ENCODE data around the gene RIMOC1. TPM values are rescaled to one million over a fixed set of nuclear protein-coding genes. Genes with fewer than 3 reads are reported as not detected.
A peak's percentile ranks its signal among the peaks of the same experiment; 100 is the strongest.

Gene RIMOC1
- 1 to 10 TPM; 8.8 to 9.9 TPM for total RNA-seq

GRCh38 chr5:41903892-41904799 lies at the start of gene RIMOC1:
Gene RIMOC1, plus strand, starts transcription at chr5:41904344. Its CDS starts 24 bp downstream, at chr5:41904368.
- WGBS, 2 donors, result 0 to 1% methylated on average over 35 to 55 of the region's 55 CpGs
- intact Hi-C loops (cut with DNase I), result no loop called here

GRCh38 chr5:41856644-41857491 lies 47.3 kb upstream of the RIMOC1 start:
- Histone ChIP-seq H3K36me3 (replicated peaks in 1 of 2; ENCODE audit: insufficient read depth in 1 of 2, low read depth in 2 of 2) (no peaks in the 10 kb centered on the region), H3K4me1 (no peaks in the 10 kb centered on the region), H3K27ac (no peak overlapping the region), H3K9me3 (no peaks in the 10 kb centered on the region), H3K4me3 (no peak overlapping the region), H3K27me3 (no peaks in the 10 kb centered on the region)
- intact Hi-C loops (cut with DNase I), result loop anchor here (5.0 kb wide), 1 partner anchor 1035 kb away; no protein-coding TSS in a partner anchor
- TF ChIP-seq CTCF (IDR thresholded peaks at IDR 0.05), result peak; percentile 40 to 84 (median 75)
- no peak for TF ChIP-seq POLR2A (IDR thresholded peaks at IDR 0.05)
- WGBS, 2 donors, result 43% methylated on average over 5 of the region's 5 CpGs
- DNase-seq, result peak; percentile 40 to 64 (median 52)
- ATAC-seq, result peak; percentile 86

More at GRCh38 chr5:41903892-41904799, at the start of gene RIMOC1:
- peak; percentile 99 for ATAC-seq
- peak; percentile 98 to 99 (median 98) for DNase-seq
- Histone ChIP-seq H3K9me3 (no peaks in the 10 kb centered on the region), H3K27ac (peak within 1 kb of the TSS; percentile 67 to 86 (median 82)), H3K27me3 (no peaks in the 10 kb centered on the region), H3K36me3 (replicated peaks in 1 of 2; ENCODE audit: insufficient read depth in 1 of 2, low read depth in 2 of 2) (peaks cover 0 to 8% of the 10 kb centered on the region in 2 donors), H3K4me3 (peak within 1 kb of the TSS; percentile 37 to 49), H3K4me1 (peaks cover 16% of the 10 kb centered on the region)
- TF ChIP-seq POLR2A (IDR thresholded peaks at IDR 0.05), result peak; percentile 68 to 97 (median 95)
- peak in 2 of 7 experiments; percentile 8 to 15 for TF ChIP-seq CTCF (IDR thresholded peaks at IDR 0.05)

- no peak for ATAC-seq
- Histone ChIP-seq H3K36me3 (replicated peaks in 1 of 2; ENCODE audit: insufficient read depth in 1 of 2, low read depth in 2 of 2) (no peaks in the 10 kb centered on the region), H3K27ac (no peak overlapping the region), H3K9me3 (no peaks in the 10 kb centered on the region), H3K27me3 (no peaks in the 10 kb centered on the region), H3K4me3 (no peak overlapping the region), H3K4me1 (no peaks in the 10 kb centered on the region)
- TF ChIP-seq POLR2A (IDR thresholded peaks at IDR 0.05) (no peak), CTCF (IDR thresholded peaks at IDR 0.05) (no peak)
- no peak for DNase-seq
- intact Hi-C loops (cut with DNase I), result loop anchor here (5.0 kb wide), 1 partner anchor 1034 kb away; no protein-coding TSS in a partner anchor
- 80 to 81% methylated on average over 1 of the region's 1 CpG for WGBS, 2 donors
These were observed 46.2 kb upstream of the RIMOC1 start for GRCh38 chr5:41857989-41858388.

GRCh38 chr5:41858890-41859289 lies 45.3 kb upstream of the RIMOC1 start:
- intact Hi-C loops (cut with DNase I), result loop anchor here (5.0 kb wide), 1 partner anchor 1033 kb away; no protein-coding TSS in a partner anchor
- TF ChIP-seq CTCF (IDR thresholded peaks at IDR 0.05) (no peak), POLR2A (IDR thresholded peaks at IDR 0.05) (no peak)
- Histone ChIP-seq H3K4me3 (no peak overlapping the region), H3K4me1 (no peaks in the 10 kb centered on the region), H3K36me3 (replicated peaks in 1 of 2; ENCODE audit: insufficient read depth in 1 of 2, low read depth in 2 of 2) (no peaks in the 10 kb centered on the region), H3K27me3 (no peaks in the 10 kb centered on the region), H3K27ac (no peak overlapping the region), H3K9me3 (no peaks in the 10 kb centered on the region)
- WGBS, 2 donors, result 82 to 97% methylated on average over 2 of the region's 2 CpGs
- ATAC-seq (no peak), DNase-seq (no peak)

Data from body of pancreas (tissue), 4 donors.